ENCODE measurements around the gene CSPG4.

- no peak for TF ChIP-seq POLR2AphosphoS5 (IDR thresholded peaks at IDR 0.05; ENCODE audit: borderline replicate concordance, low read depth, low read length)
- TF ChIP-seq EZH2 (IDR thresholded peaks at IDR 0.05): no peak
Measured at GRCh38 chr15:75750261-75751050, 37.8 kb upstream of the CSPG4 start.
